Effector memory CD8-positive, alpha-beta T cell (primary cell): ENCODE measurements around the gene KMT2C.
"Not testable (repeated sequence)": the region's sequence is repeated elsewhere in the genome, so short reads cannot be mapped to it uniquely, and the experiment has no call there.

ENCODE experiments used
- ATAC-seq: fragments of 150-1000 bp; cut with Tn5 transposase; replicated peaks from 2 replicates; pipeline ENCODE4 v1.10.0; 2021; ENCODE audit warnings: mild to moderate bottlenecking, moderate library complexity
- DNase-seq, 3 experiments: peaks; one replicate each; pipeline ENCODE4 v3.0.0; 2021
- H3K27ac Mint-ChIP-seq, 2 donors: one replicate each; pipeline ENCODE4 v1.8.0; 2022; ENCODE audit warnings: mild to moderate bottlenecking in 2 of 2, mixed read lengths in 2 of 2, moderate library complexity in 2 of 2
- H3K27me3 Mint-ChIP-seq, 2 donors: one replicate each; pipeline ENCODE4 v1.8.0; 2022; ENCODE audit warnings: mixed read lengths in 2 of 2
- H3K36me3 Mint-ChIP-seq: one replicate; pipeline ENCODE4 v1.8.0; 2022; ENCODE audit warnings: mild to moderate bottlenecking, moderate library complexity, mixed read lengths; ENCODE audit not compliant: insufficient read depth
- H3K4me1 Mint-ChIP-seq, 2 donors: one replicate each; pipeline ENCODE4 v1.8.0; 2022; ENCODE audit warnings: low read depth in 2 of 2, mixed read lengths in 2 of 2
- H3K4me3 Mint-ChIP-seq, 2 donors: one replicate each; pipeline ENCODE4 v1.8.0; 2022; ENCODE audit warnings: mild to moderate bottlenecking in 2 of 2, mixed read lengths in 2 of 2, moderate library complexity in 2 of 2
- H3K9me3 Mint-ChIP-seq, 2 donors: one replicate each; pipeline ENCODE4 v1.8.0; 2022; ENCODE audit warnings: mixed read lengths in 2 of 2

The KMT2C gene

GRCh38 chr7:152330827-152331226 lies 105.0 kb downstream of the KMT2C start:
- peaks cover 22% of the 10 kb centered on the region for H3K36me3 Mint-ChIP-seq
- H3K27me3 Mint-ChIP-seq, result no peaks in the 10 kb centered on the region
- no peak overlapping the region for H3K4me3 Mint-ChIP-seq
- peak overlapping the region in 1 of 2 donors; percentile 62 for H3K27ac Mint-ChIP-seq
- ATAC-seq, result no peak
- no peaks in the 10 kb centered on the region for H3K9me3 Mint-ChIP-seq
- peaks cover 18 to 46% of the 10 kb centered on the region in 2 donors for H3K4me1 Mint-ChIP-seq
- no peak for DNase-seq

GRCh38 chr7:152329469-152329868 lies 106.3 kb downstream of the KMT2C start:
- Mint-ChIP-seq H3K9me3 (no peaks in the 10 kb centered on the region), H3K4me3 (no peak overlapping the region), H3K36me3 (peaks cover 28% of the 10 kb centered on the region), H3K27me3 (no peaks in the 10 kb centered on the region), H3K27ac (peak overlapping the region; percentile 20 to 89), H3K4me1 (peaks cover 13 to 50% of the 10 kb centered on the region in 2 donors)
- DNase-seq, result no peak
- no peak for ATAC-seq

GRCh38 chr7:152328234-152328633 lies 107.6 kb downstream of the KMT2C start:
- Mint-ChIP-seq H3K27ac (no peak overlapping the region), H3K27me3 (no peaks in the 10 kb centered on the region), H3K9me3 (no peaks in the 10 kb centered on the region), H3K4me3 (no peak overlapping the region), H3K4me1 (peaks cover 12 to 49% of the 10 kb centered on the region in 2 donors), H3K36me3 (peaks cover 24% of the 10 kb centered on the region)
- DNase-seq (no peak), ATAC-seq (no peak)

- H3K27ac Mint-ChIP-seq, result peak overlapping the region in 1 of 2 donors; percentile 22
- H3K27me3 Mint-ChIP-seq, result no peaks in the 10 kb centered on the region
- H3K4me1 Mint-ChIP-seq, result peaks cover 21 to 50% of the 10 kb centered on the region in 2 donors
- peaks cover 9% of the 10 kb centered on the region for H3K36me3 Mint-ChIP-seq
- no peaks in the 10 kb centered on the region for H3K9me3 Mint-ChIP-seq
- H3K4me3 Mint-ChIP-seq, result no peak overlapping the region
- ATAC-seq (no peak), DNase-seq (no peak)
Measured at GRCh38 chr7:152315845-152316244, 120.0 kb downstream of the KMT2C start.

GRCh38 chr7:152313831-152314604 lies 121.8 kb downstream of the KMT2C start:
- Mint-ChIP-seq H3K36me3 (peaks cover 19% of the 10 kb centered on the region), H3K27ac (peak overlapping the region; percentile 72 to 83), H3K9me3 (no peaks in the 10 kb centered on the region), H3K4me1 (peaks cover 18 to 41% of the 10 kb centered on the region in 2 donors), H3K27me3 (no peaks in the 10 kb centered on the region), H3K4me3 (peak overlapping the region; percentile 29 to 41)
- peak; percentile 69 for ATAC-seq
- no peak for DNase-seq

GRCh38 chr7:152313217-152313616 lies 122.6 kb downstream of the KMT2C start:
- H3K4me1 Mint-ChIP-seq, result peaks cover 18 to 41% of the 10 kb centered on the region in 2 donors
- no peak for ATAC-seq
- DNase-seq, result no peak
- no peak overlapping the region for H3K4me3 Mint-ChIP-seq
- no peak overlapping the region for H3K27ac Mint-ChIP-seq
- no peaks in the 10 kb centered on the region for H3K27me3 Mint-ChIP-seq
- no peaks in the 10 kb centered on the region for H3K9me3 Mint-ChIP-seq
- H3K36me3 Mint-ChIP-seq, result peaks cover 25% of the 10 kb centered on the region

- H3K4me1 Mint-ChIP-seq, result peaks cover 13 to 33% of the 10 kb centered on the region in 2 donors
- no peaks in the 10 kb centered on the region for H3K9me3 Mint-ChIP-seq
- no peak overlapping the region for H3K27ac Mint-ChIP-seq
- peaks cover 25% of the 10 kb centered on the region for H3K36me3 Mint-ChIP-seq
- no peaks in the 10 kb centered on the region for H3K27me3 Mint-ChIP-seq
- ATAC-seq (no peak), DNase-seq (no peak)
- no peak overlapping the region for H3K4me3 Mint-ChIP-seq
Measured at GRCh38 chr7:152312316-152312715, 123.5 kb downstream of the KMT2C start.

- Mint-ChIP-seq H3K36me3 (peaks cover 37% of the 10 kb centered on the region), H3K4me1 (peaks cover 3 to 18% of the 10 kb centered on the region in 2 donors), H3K4me3 (no peak overlapping the region), H3K27me3 (no peaks in the 10 kb centered on the region), H3K9me3 (no peaks in the 10 kb centered on the region), H3K27ac (peak overlapping the region in 1 of 2 donors; percentile 62)
- ATAC-seq (no peak), DNase-seq (no peak)
Measured at GRCh38 chr7:152307902-152308301, 127.9 kb downstream of the KMT2C start.

- H3K9me3 Mint-ChIP-seq, H3K27me3 Mint-ChIP-seq, H3K27ac Mint-ChIP-seq, ATAC-seq, H3K4me3 Mint-ChIP-seq, DNase-seq: not testable (repeated sequence)
- peaks cover 0 to 15% of the 10 kb centered on the region in 2 donors for H3K4me1 Mint-ChIP-seq
- H3K36me3 Mint-ChIP-seq, result peaks cover 17% of the 10 kb centered on the region
Measured at GRCh38 chr7:152299542-152300143, 136.2 kb downstream of the KMT2C start.

- no peak for ATAC-seq
- Mint-ChIP-seq H3K9me3 (no peaks in the 10 kb centered on the region), H3K27me3 (no peaks in the 10 kb centered on the region), H3K4me1 (peaks cover 0 to 16% of the 10 kb centered on the region in 2 donors), H3K27ac (no peak overlapping the region), H3K4me3 (no peak overlapping the region), H3K36me3 (peaks cover 13% of the 10 kb centered on the region)
- no peak for DNase-seq
Measured at GRCh38 chr7:152292897-152293296, 142.9 kb downstream of the KMT2C start.

- not testable (repeated sequence) for ATAC-seq, H3K9me3 Mint-ChIP-seq, H3K4me1 Mint-ChIP-seq, H3K4me3 Mint-ChIP-seq, DNase-seq, H3K27me3 Mint-ChIP-seq, H3K27ac Mint-ChIP-seq, H3K36me3 Mint-ChIP-seq
Measured at GRCh38 chr7:152286972-152287371, 148.8 kb downstream of the KMT2C start.

GRCh38 chr7:152286219-152286618 lies 149.6 kb downstream of the KMT2C start:
- DNase-seq, H3K27ac Mint-ChIP-seq, H3K4me3 Mint-ChIP-seq, H3K27me3 Mint-ChIP-seq, H3K9me3 Mint-ChIP-seq, ATAC-seq, H3K4me1 Mint-ChIP-seq, H3K36me3 Mint-ChIP-seq: not testable (repeated sequence)

GRCh38 chr7:152284998-152285397 lies 150.8 kb downstream of the KMT2C start:
- peaks cover 15% of the 10 kb centered on the region for H3K36me3 Mint-ChIP-seq
- H3K27ac Mint-ChIP-seq, H3K27me3 Mint-ChIP-seq, H3K4me3 Mint-ChIP-seq, DNase-seq, H3K9me3 Mint-ChIP-seq, H3K4me1 Mint-ChIP-seq, ATAC-seq: not testable (repeated sequence)

- Mint-ChIP-seq H3K27ac (peak overlapping the region in 1 of 2 donors; percentile 7), H3K36me3 (peaks cover 20% of the 10 kb centered on the region)
- H3K4me1 Mint-ChIP-seq, DNase-seq, H3K4me3 Mint-ChIP-seq, ATAC-seq, H3K27me3 Mint-ChIP-seq, H3K9me3 Mint-ChIP-seq: not testable (repeated sequence)
Measured at GRCh38 chr7:152277687-152278086, 158.1 kb downstream of the KMT2C start.
